ENCODE results near the gene C1RL.

C1RL gene

DNA sequence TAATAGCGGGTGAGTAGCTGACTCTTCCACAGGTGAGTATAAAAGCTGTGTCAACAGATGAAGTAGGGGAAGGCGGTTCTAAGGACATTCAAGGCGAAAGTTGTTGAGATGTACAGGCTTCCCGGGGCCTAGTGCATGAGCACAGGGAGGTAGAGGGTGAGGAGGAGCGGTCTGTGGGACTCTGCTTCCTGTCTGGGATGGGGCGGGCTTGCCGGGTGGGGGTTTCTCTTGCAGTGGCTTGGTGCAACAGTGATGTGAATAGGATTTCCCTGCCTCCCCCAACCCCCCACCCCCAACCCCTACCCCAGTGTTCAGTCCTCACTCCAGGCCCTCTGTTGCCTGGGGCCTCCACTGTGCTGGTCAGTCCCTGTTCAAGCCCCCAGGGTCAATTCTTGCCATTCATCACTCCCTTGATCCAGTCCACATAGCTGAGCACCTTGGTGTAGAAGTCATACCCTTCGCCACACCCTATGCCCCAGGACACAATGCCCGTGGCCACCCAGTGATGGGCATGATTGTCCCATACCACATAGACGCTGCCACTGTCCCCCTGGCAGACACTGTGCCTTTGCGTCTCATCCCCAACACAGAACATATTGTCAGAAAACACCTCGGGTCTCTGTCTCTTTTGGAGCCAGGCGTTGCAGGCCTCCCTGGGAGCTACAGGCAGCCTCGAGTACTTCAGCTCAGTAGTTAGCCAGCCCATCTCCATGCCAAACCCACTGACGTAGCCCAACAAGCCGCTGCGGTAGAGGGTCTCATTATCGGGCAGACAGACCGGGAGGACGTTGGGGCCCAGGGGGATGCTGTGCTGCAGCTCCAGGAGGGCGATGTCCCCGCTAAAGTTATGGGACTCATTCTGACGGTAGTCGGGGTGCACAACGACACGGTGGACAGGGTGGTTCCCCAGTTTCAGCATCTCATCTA is 12.7 kb downstream of the C1RL start:
- H4K20me1 ChIP-seq (ENCODE audit: insufficient read depth, low read length): no peaks in the 10 kb centered on the region
- H2AFZ ChIP-seq (ENCODE audit: low read length): no peak overlapping the region
- H3K4me1 ChIP-seq (ENCODE audit: insufficient read depth, low read length, severe bottlenecking): no peaks in the 10 kb centered on the region
- H3K9me3 ChIP-seq (ENCODE audit: low read length): no peaks in the 10 kb centered on the region
- no peak overlapping the region for H3K4me2 ChIP-seq (ENCODE audit: low read length)
- H3K9me2 ChIP-seq (ENCODE audit: low read depth, low read length): no peaks in the 10 kb centered on the region
- TF ChIP-seq, protein P1, sequence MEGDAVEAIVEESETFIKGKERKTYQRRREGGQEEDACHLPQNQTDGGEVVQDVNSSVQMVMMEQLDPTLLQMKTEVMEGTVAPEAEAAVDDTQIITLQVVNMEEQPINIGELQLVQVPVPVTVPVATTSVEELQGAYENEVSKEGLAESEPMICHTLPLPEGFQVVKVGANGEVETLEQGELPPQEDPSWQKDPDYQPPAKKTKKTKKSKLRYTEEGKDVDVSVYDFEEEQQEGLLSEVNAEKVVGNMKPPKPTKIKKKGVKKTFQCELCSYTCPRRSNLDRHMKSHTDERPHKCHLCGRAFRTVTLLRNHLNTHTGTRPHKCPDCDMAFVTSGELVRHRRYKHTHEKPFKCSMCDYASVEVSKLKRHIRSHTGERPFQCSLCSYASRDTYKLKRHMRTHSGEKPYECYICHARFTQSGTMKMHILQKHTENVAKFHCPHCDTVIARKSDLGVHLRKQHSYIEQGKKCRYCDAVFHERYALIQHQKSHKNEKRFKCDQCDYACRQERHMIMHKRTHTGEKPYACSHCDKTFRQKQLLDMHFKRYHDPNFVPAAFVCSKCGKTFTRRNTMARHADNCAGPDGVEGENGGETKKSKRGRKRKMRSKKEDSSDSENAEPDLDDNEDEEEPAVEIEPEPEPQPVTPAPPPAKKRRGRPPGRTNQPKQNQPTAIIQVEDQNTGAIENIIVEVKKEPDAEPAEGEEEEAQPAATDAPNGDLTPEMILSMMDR (IDR thresholded peaks at IDR 0.05; ENCODE audit: low read length): no peak
- no peak for TF ChIP-seq EZH2 (IDR thresholded peaks at IDR 0.05; ENCODE audit: borderline replicate concordance, low read length)
- no peaks in the 10 kb centered on the region for H3F3A ChIP-seq (ENCODE audit: insufficient read depth, low read length)
- H3K9ac ChIP-seq (ENCODE audit: low read length): no peak overlapping the region
- H3K79me2 ChIP-seq (ENCODE audit: insufficient read depth, low read length): no peaks in the 10 kb centered on the region
- no peaks in the 10 kb centered on the region for H3K36me3 ChIP-seq (ENCODE audit: insufficient read depth, low read length)
- no peak overlapping the region for H3K4me3 ChIP-seq (ENCODE audit: low read depth, low read length, poor library complexity, severe bottlenecking)
- no peak overlapping the region for H3K27ac ChIP-seq (ENCODE audit: low read depth, low read length, poor library complexity, severe bottlenecking)
- peaks cover 5% of the 10 kb centered on the region; the same call in 1 of the 2 replicates for H3K27me3 ChIP-seq (ENCODE audit: insufficient read depth, low read length)

DNA sequence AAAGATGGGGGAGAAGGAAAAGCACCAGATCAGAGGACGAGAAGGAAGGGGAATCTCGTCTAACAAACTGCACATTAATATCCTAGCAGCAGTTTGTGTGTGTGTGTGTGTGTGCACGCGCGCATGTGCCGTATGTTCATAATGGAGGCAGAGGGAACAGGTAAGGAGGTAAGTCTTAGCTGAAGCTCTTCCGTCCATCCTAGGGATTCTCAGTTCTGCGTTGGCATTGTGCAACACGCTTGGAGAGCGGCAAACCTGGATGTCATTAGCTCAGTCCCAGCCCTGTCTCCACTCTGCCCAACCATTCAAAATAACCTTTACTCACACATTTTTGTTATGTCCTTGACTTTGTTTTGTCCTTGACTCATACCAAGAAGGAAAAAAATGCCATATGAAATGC is 15.1 kb downstream of the C1RL start:
- Histone ChIP-seq H3K4me1 (ENCODE audit: insufficient read depth, low read length, severe bottlenecking) (no peaks in the 10 kb centered on the region), H3F3A (ENCODE audit: insufficient read depth, low read length) (no peaks in the 10 kb centered on the region), H3K27me3 (ENCODE audit: insufficient read depth, low read length) (peaks cover 5% of the 10 kb centered on the region; the same call in 1 of the 2 replicates), H3K9me3 (ENCODE audit: low read length) (no peaks in the 10 kb centered on the region), H2AFZ (ENCODE audit: low read length) (no peak overlapping the region), H3K9ac (ENCODE audit: low read length) (no peak overlapping the region), H3K79me2 (ENCODE audit: insufficient read depth, low read length) (no peaks in the 10 kb centered on the region), H3K4me2 (ENCODE audit: low read length) (no peak overlapping the region), H4K20me1 (ENCODE audit: insufficient read depth, low read length) (no peaks in the 10 kb centered on the region), H3K4me3 (ENCODE audit: low read depth, low read length, poor library complexity, severe bottlenecking) (no peak overlapping the region), H3K9me2 (ENCODE audit: low read depth, low read length) (no peaks in the 10 kb centered on the region), H3K27ac (ENCODE audit: low read depth, low read length, poor library complexity, severe bottlenecking) (no peak overlapping the region), H3K36me3 (ENCODE audit: insufficient read depth, low read length) (no peaks in the 10 kb centered on the region)
- TF ChIP-seq, protein P1 (IDR thresholded peaks at IDR 0.05; ENCODE audit: low read length): no peak
- TF ChIP-seq EZH2 (IDR thresholded peaks at IDR 0.05; ENCODE audit: borderline replicate concordance, low read length): no peak

DNA sequence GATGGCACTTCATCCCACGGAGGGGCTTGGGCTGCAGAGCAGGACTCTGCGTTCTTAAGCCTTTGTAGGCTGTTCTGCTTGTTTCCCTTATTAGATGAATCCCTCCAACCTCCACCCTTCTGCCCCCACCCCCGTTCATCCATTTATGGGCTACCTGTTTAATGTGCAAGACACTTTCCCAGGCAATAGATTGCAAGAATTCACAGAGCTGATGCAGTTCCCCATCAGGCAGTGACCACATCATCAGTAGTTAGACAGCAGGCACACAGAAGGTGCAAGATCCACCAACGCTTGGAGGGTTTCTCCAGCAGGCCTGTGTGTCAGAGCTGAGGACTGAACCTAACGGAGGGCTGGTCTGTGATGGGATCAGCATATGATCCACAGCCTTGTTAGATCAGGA is 15.5 kb downstream of the C1RL start:
- peaks cover 5% of the 10 kb centered on the region; the same call in 1 of the 2 replicates for H3K27me3 ChIP-seq (ENCODE audit: insufficient read depth, low read length)
- H3K4me3 ChIP-seq (ENCODE audit: low read depth, low read length, poor library complexity, severe bottlenecking): no peak overlapping the region
- no peaks in the 10 kb centered on the region for H3K9me2 ChIP-seq (ENCODE audit: low read depth, low read length)
- H3K27ac ChIP-seq (ENCODE audit: low read depth, low read length, poor library complexity, severe bottlenecking): no peak overlapping the region
- H4K20me1 ChIP-seq (ENCODE audit: insufficient read depth, low read length): no peaks in the 10 kb centered on the region
- H2AFZ ChIP-seq (ENCODE audit: low read length): no peak overlapping the region
- no peak overlapping the region for H3K4me2 ChIP-seq (ENCODE audit: low read length)
- TF ChIP-seq, protein P1 (IDR thresholded peaks at IDR 0.05; ENCODE audit: low read length): no peak
- H3K9ac ChIP-seq (ENCODE audit: low read length): no peak overlapping the region
- no peaks in the 10 kb centered on the region for H3K36me3 ChIP-seq (ENCODE audit: insufficient read depth, low read length)
- H3K79me2 ChIP-seq (ENCODE audit: insufficient read depth, low read length): no peaks in the 10 kb centered on the region
- no peaks in the 10 kb centered on the region for H3F3A ChIP-seq (ENCODE audit: insufficient read depth, low read length)
- no peaks in the 10 kb centered on the region for H3K9me3 ChIP-seq (ENCODE audit: low read length)
- H3K4me1 ChIP-seq (ENCODE audit: insufficient read depth, low read length, severe bottlenecking): no peaks in the 10 kb centered on the region
